RWPE2 (cell line): Measurements from ENCODE around the gene GRK2.
"Not testable (repeated sequence)": the region's sequence is repeated elsewhere in the genome, so short reads cannot be mapped to it uniquely, and the experiment has no call there.

Source experiments
- ATAC-seq: fragments of 200-7000 bp; cut with Tn5 transposase; 3 replicates; pipeline ENCODE4 v1.9.1; 2021; ENCODE audit warnings: low read depth
- DNase-seq: peaks from one replicate; pipeline ENCODE4 v3.0.0-alpha.2; 2020; ENCODE audit warnings: low spot score
- H3K27ac ChIP-seq: fragments of 450-650 bp; 2 replicates; pipeline ENCODE4 v1.5.1; 2017; ENCODE audit warnings: mild to moderate bottlenecking; ENCODE audit not compliant: poor library complexity, severe bottlenecking
- H3K27me3 ChIP-seq: fragments of 250-450 bp; sonication (Bioruptor Pico); 2 replicates; pipeline ENCODE4 v1.5.1; 2021; ENCODE audit warnings: mild to moderate bottlenecking, moderate library complexity; ENCODE audit not compliant: insufficient read depth, poor library complexity, severe bottlenecking
- H3K36me3 ChIP-seq: fragments of 250-450 bp; sonication (Bioruptor Pico); 2 replicates; pipeline ENCODE4 v1.5.1; 2020; ENCODE audit warnings: low read depth, mild to moderate bottlenecking, moderate library complexity
- H3K4me1 ChIP-seq: fragments of 250-450 bp; sonication (Bioruptor Pico); 2 replicates; pipeline ENCODE4 v1.5.1; 2021; ENCODE audit warnings: mild to moderate bottlenecking, moderate library complexity; ENCODE audit not compliant: insufficient read depth, poor library complexity, severe bottlenecking
- H3K4me3 ChIP-seq: fragments of 250-450 bp; sonication (Bioruptor Pico); 2 replicates; pipeline ENCODE4 v1.5.1; 2021; ENCODE audit warnings: mild to moderate bottlenecking, moderate library complexity; ENCODE audit not compliant: severe bottlenecking
- H3K9me3 ChIP-seq: fragments of 250-450 bp; sonication (Bioruptor Pico); 2 replicates; pipeline ENCODE4 v1.5.1; 2021; ENCODE audit warnings: mild to moderate bottlenecking, moderate library complexity; ENCODE audit not compliant: severe bottlenecking
- CTCF ChIP-seq: fragments of 450-650 bp; IDR thresholded peaks from one replicate; pipeline ENCODE4 v1.5.1; 2017; ENCODE audit warnings: mild to moderate bottlenecking, moderate library complexity; ENCODE audit not compliant: poor library complexity, severe bottlenecking

GRK2 gene

GRCh38 chr11:67254798-67255197, 11.5 kb upstream of the GRK2 start:
- H3K4me3 ChIP-seq: no peak overlapping the region
- TF ChIP-seq CTCF: no peak
- DNase-seq (no peak), ATAC-seq (no peak)
- H3K36me3 ChIP-seq: peaks cover 66% of the 10 kb centered on the region
- H3K4me1 ChIP-seq: no peaks in the 10 kb centered on the region
- H3K27me3 ChIP-seq: no peaks in the 10 kb centered on the region
- H3K27ac ChIP-seq: no peak overlapping the region
- H3K9me3 ChIP-seq: no peaks in the 10 kb centered on the region

DNA sequence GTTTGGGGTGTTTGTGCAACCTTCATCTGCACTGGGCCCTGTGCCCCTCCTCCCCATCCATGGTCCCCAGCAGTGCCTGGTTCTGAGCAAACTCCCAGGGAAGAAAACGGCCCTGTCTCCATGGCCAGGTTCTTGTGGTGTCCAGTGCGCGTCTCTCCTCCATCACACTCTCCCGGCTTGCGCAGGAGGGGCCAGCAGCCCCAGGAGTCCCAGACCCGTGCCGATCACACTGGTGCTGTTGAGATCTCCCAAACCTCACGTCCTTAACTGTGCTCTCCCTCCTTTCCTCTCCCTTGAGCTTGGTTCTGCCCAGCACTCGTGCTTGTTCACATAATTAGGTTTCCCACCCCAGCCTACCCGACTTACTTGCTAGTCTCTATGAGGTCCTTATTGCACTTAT, 10.9 kb upstream of the GRK2 start:
- no peaks in the 10 kb centered on the region for H3K27me3 ChIP-seq
- no peaks in the 10 kb centered on the region for H3K9me3 ChIP-seq
- DNase-seq (no peak), ATAC-seq (no peak)
- TF ChIP-seq CTCF: no peak
- no peak overlapping the region for H3K27ac ChIP-seq
- no peak overlapping the region for H3K4me3 ChIP-seq
- H3K4me1 ChIP-seq: no peaks in the 10 kb centered on the region
- H3K36me3 ChIP-seq: peaks cover 61% of the 10 kb centered on the region

DNA sequence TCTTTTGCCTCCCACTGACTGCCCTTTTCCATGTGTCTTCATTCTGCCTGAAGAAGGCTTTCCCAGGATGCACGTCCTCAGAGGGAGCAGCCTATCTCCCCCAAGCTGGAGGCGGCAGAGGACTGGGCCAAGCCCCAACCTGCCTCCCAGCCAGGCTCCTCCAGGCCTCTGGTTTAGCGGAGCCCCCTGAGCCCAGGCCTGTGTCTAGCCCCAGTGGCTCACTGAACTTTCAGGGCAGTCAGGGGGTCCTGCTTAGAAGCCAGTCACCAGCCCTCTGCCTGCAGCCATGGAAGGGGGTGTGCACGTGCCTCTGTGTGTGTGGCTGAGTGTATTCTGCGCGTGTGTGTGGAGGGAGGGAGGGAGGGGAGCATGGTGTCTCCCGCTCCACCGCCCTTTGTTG, 10.4 kb upstream of the GRK2 start:
- no peaks in the 10 kb centered on the region for H3K4me1 ChIP-seq
- H3K36me3 ChIP-seq: peaks cover 56% of the 10 kb centered on the region
- TF ChIP-seq CTCF: no peak
- DNase-seq (no peak), ATAC-seq (no peak)
- H3K27me3 ChIP-seq: no peaks in the 10 kb centered on the region
- no peak overlapping the region for H3K27ac ChIP-seq
- H3K9me3 ChIP-seq: no peaks in the 10 kb centered on the region
- H3K4me3 ChIP-seq: no peak overlapping the region

GRCh38 chr11:67256477-67257135, 9.7 kb upstream of the GRK2 start:
- no peaks in the 10 kb centered on the region for H3K27me3 ChIP-seq
- DNase-seq (no peak), ATAC-seq (no peak)
- H3K36me3 ChIP-seq: peaks cover 48% of the 10 kb centered on the region
- no peak overlapping the region for H3K4me3 ChIP-seq
- H3K9me3 ChIP-seq: no peaks in the 10 kb centered on the region
- TF ChIP-seq CTCF: no peak
- H3K27ac ChIP-seq: no peak overlapping the region
- H3K4me1 ChIP-seq: no peaks in the 10 kb centered on the region

DNA sequence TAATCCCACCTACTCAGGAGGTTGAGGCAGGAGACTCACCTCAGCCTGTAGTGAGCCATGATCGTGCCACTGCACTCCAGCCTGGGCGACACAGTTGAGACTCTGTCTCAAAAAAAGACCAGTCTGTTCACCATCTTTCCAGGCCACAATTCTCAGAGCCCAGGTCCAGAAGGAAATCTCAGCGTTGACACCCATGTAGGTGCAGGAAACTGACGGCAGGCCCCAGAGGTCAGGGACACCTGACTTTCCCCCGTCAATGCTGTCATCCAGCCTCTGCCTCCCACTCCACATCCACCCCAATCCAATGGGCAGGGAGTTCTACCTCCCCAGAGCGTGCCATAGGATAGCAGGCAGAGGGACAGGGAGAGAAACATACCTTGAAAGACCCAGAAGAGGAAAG, 5.9 kb upstream of the GRK2 start:
- no peak for DNase-seq
- H3K27ac ChIP-seq: no peak overlapping the region
- no peak for ATAC-seq
- H3K9me3 ChIP-seq: no peaks in the 10 kb centered on the region
- TF ChIP-seq CTCF: no peak
- peaks cover 19% of the 10 kb centered on the region for H3K4me1 ChIP-seq
- H3K4me3 ChIP-seq: no peak overlapping the region
- H3K36me3 ChIP-seq: peaks cover 10% of the 10 kb centered on the region
- no peaks in the 10 kb centered on the region for H3K27me3 ChIP-seq

DNA sequence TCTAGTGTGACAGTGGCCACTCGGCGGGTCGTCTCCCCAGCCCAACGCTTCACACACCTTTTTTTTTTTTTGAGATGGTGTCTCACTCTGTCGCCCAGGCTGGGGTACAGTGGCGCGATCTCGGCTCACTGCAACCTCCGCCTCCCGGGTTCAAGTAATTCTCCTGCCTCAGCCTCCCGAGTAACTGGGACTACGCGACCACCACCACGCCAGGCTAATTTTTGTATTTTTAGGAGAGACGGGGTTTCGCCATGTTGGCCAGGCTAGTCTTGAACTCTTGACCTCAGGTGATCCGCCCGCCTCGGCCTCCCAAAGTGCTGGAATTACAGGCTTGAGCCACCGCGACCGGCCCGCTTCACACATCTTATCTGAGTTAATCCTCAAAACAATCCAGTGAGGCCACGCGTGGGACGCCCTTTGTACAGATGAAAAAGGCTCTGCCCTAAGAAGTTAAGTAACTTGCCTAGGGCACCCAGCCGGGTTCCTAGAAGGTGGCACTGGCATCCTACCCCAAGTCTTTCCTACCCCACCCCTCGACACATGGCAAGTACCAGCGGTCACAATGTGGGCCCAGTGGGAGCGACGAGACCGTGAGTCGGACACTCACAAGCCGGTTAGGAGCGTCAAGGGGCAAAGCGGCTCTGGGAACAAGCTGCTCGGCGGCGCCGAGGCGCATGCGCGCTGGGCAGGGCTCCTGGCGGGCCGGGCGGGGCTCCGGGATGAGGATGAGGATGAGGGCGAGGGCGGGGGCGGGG, 5.2 kb upstream of the GRK2 start:
- not testable (repeated sequence) for H3K27me3 ChIP-seq, H3K36me3 ChIP-seq, H3K27ac ChIP-seq, ATAC-seq, H3K9me3 ChIP-seq
- DNase-seq: peak; percentile 66
- H3K4me3 ChIP-seq: peak overlapping the region; percentile 9
- peaks cover 19% of the 10 kb centered on the region for H3K4me1 ChIP-seq
